Fibroblast of villous mesenchyme (primary cell): Measurements from ENCODE around the gene EBI3. TPM values are rescaled to one million over a fixed set of nuclear protein-coding genes. Genes with fewer than 3 reads are reported as not detected.

Experiments
- DNase-seq: peaks from one replicate; pipeline ENCODE4 v3.0.0-alpha.2; 2010; ENCODE audit warnings: low read depth
- H3K4me3 ChIP-seq: 2 replicates; pipeline ENCODE4 v1.5.1; 2011; ENCODE audit warnings: low read depth, mild to moderate bottlenecking, low read length
- CTCF ChIP-seq: IDR thresholded peaks from 2 replicates; pipeline ENCODE4 v1.5.1; 2012; ENCODE audit warnings: low read depth, mild to moderate bottlenecking, low read length; ENCODE audit not compliant: insufficient read depth
- total RNA-seq: library from RNA; depleted of rRNA; stranded (reverse); fragments of >200 nt; gene quantifications from 2 replicates; pipeline ENCODE4 v1.2.3, GENCODE V29; 2012

Gene EBI3
- total RNA-seq, 1 donor: 1.3 TPM

- no peak for DNase-seq
- no peak for TF ChIP-seq CTCF
Measured at GRCh38 chr19:4196587-4197148, 32.7 kb upstream of the EBI3 start.

GRCh38 chr19:4197228-4197624 lies 32.1 kb upstream of the EBI3 start:
- no peak for DNase-seq
- no peak for TF ChIP-seq CTCF
- H3K4me3 ChIP-seq: no peak overlapping the region

More at GRCh38 chr19:4196587-4197148, 32.7 kb upstream of the EBI3 start:
- H3K4me3 ChIP-seq: no peak overlapping the region

- DNase-seq: no peak
- H3K4me3 ChIP-seq: no peak overlapping the region
Measured at GRCh38 chr19:4197625-4198466, 31.5 kb upstream of the EBI3 start.

GRCh38 chr19:4198467-4199126 lies 30.7 kb upstream of the EBI3 start:
- DNase-seq: no peak
- TF ChIP-seq CTCF: no peak
- no peak overlapping the region for H3K4me3 ChIP-seq

More at GRCh38 chr19:4197625-4198466, 31.5 kb upstream of the EBI3 start:
- no peak for TF ChIP-seq CTCF

- H3K4me3 ChIP-seq: no peak overlapping the region
- TF ChIP-seq CTCF: no peak
- DNase-seq: no peak
Measured at GRCh38 chr19:4199699-4200293, 29.5 kb upstream of the EBI3 start.

GRCh38 chr19:4200940-4201542 lies 28.3 kb upstream of the EBI3 start:
- no peak for TF ChIP-seq CTCF
- no peak overlapping the region for H3K4me3 ChIP-seq
- no peak for DNase-seq
